Measurements from ENCODE around the gene CEP120. TPM values are rescaled to one million over a fixed set of nuclear protein-coding genes. Genes with fewer than 3 reads are reported as not detected.
A peak's percentile ranks its signal among the peaks of the same experiment; 100 is the strongest.
"Not testable (repeated sequence)": the region's sequence is repeated elsewhere in the genome, so short reads cannot be mapped to it uniquely, and the experiment has no call there.

Gene CEP120
- total RNA-seq, 4 donors from 2014 or later: 3.9 to 7.8 (median 7.6) TPM

- H3K27me3 ChIP-seq: no peaks in the 10 kb centered on the region
- DNase-seq (no peak), ATAC-seq (no peak)
- intact Hi-C loops (cut with DNase I; ENCODE audit: low total_unique reads) (no loop called here), in situ Hi-C loops (cut with MboI; ENCODE audit: low sequenced_read_pairs in 4 of 4) (no loop called here)
- no peaks in the 10 kb centered on the region for H3K4me1 ChIP-seq
- no peak overlapping the region for H3K27ac ChIP-seq
- H3K9me3 ChIP-seq: no peaks in the 10 kb centered on the region
- TF ChIP-seq POLR2A (IDR thresholded peaks at IDR 0.05) (no peak), CTCF (IDR thresholded peaks at IDR 0.05 in 4 of 5, conservative IDR thresholded peaks at IDR 0.05 in 1 of 5) (peak in 1 of 5 experiments; percentile 23)
- H3K36me3 ChIP-seq: peaks cover 0 to 5% of the 10 kb centered on the region in 2 donors
- no peak overlapping the region for H3K4me3 ChIP-seq
Observed at GRCh38 chr5:123344816-123345426, 78.3 kb downstream of the CEP120 start.

DNA sequence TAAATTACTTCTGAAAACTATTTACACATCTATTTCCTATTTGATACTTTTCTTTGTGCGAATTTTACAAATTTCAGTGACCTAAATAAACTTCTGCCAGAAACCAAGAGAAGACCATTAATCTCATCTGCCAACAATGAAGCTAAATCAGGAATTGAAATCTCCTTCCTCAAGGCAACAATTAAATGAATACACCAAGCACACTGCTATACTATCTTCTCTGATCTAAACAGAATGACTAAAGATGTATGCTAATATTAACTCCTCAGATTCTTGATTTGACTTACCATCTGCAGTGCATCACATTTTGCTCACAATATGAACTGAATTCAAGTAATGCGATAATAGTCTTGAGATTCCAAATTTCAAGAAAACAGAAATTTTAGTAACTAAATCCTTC is 82.3 kb downstream of the CEP120 start:
- Histone ChIP-seq H3K9me3 (no peaks in the 10 kb centered on the region), H3K27ac (no peak overlapping the region), H3K36me3 (no peaks in the 10 kb centered on the region), H3K27me3 (no peaks in the 10 kb centered on the region), H3K4me3 (no peak overlapping the region), H3K4me1 (no peaks in the 10 kb centered on the region)
- DNase-seq (no peak), ATAC-seq (no peak)
- in situ Hi-C loops (cut with MboI; ENCODE audit: low sequenced_read_pairs in 4 of 4): no loop called here
- no peak for TF ChIP-seq POLR2A (IDR thresholded peaks at IDR 0.05)
- TF ChIP-seq CTCF (IDR thresholded peaks at IDR 0.05 in 4 of 5, conservative IDR thresholded peaks at IDR 0.05 in 1 of 5): no peak
- intact Hi-C loops (cut with DNase I; ENCODE audit: low total_unique reads): no loop called here

- in situ Hi-C loops (cut with MboI; ENCODE audit: low sequenced_read_pairs in 4 of 4); DNase-seq: not testable (repeated sequence)
Observed at GRCh38 chr5:123308377-123308776, 114.8 kb downstream of the CEP120 start.

DNA sequence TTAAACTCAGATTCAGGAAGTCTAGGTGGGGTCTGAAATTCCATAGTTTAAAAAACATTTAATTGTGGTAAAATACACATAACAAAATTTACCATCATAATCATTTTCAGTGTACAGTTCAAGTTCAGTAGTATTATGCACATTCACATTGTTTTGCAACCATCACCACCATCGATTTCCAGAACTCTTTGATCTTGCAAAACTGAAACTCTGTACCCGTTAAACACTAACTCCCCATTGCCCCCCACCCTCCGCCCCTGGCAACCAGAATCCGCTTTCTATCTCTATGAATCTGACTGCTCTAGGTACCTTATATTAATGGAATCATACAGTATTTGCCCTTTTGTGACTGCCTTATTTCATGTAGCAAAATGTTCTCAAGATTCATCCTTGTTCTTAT is 117.5 kb downstream of the CEP120 start:
- intact Hi-C loops (cut with DNase I; ENCODE audit: low total_unique reads): no loop called here
- Histone ChIP-seq H3K36me3 (no peaks in the 10 kb centered on the region), H3K9me3 (no peaks in the 10 kb centered on the region)

More at GRCh38 chr5:123308377-123308776, 114.8 kb downstream of the CEP120 start:
- H3K4me1 ChIP-seq; H3K36me3 ChIP-seq; H3K9me3 ChIP-seq; H3K4me3 ChIP-seq; intact Hi-C loops (cut with DNase I; ENCODE audit: low total_unique reads); ATAC-seq; H3K27me3 ChIP-seq; H3K27ac ChIP-seq: not testable (repeated sequence)

GRCh38 chr5:123304777-123305316 is 118.4 kb downstream of the CEP120 start:
- Histone ChIP-seq H3K4me1 (no peaks in the 10 kb centered on the region), H3K36me3 (no peaks in the 10 kb centered on the region), H3K27me3 (no peaks in the 10 kb centered on the region), H3K9me3 (no peaks in the 10 kb centered on the region), H3K4me3 (no peak overlapping the region), H3K27ac (no peak overlapping the region)
- DNase-seq: no peak
- ATAC-seq: no peak
- intact Hi-C loops (cut with DNase I; ENCODE audit: low total_unique reads): no loop called here
- TF ChIP-seq CTCF (IDR thresholded peaks at IDR 0.05 in 4 of 5, conservative IDR thresholded peaks at IDR 0.05 in 1 of 5) (no peak), POLR2A (IDR thresholded peaks at IDR 0.05) (no peak)
- in situ Hi-C loops (cut with MboI; ENCODE audit: low sequenced_read_pairs in 4 of 4): no loop called here

More for the DNA sequence above, 117.5 kb downstream of the CEP120 start:
- Histone ChIP-seq H3K4me3 (no peak overlapping the region), H3K4me1 (no peaks in the 10 kb centered on the region), H3K27me3 (no peaks in the 10 kb centered on the region), H3K27ac (no peak overlapping the region)
- TF ChIP-seq POLR2A (IDR thresholded peaks at IDR 0.05) (no peak), CTCF (IDR thresholded peaks at IDR 0.05 in 4 of 5, conservative IDR thresholded peaks at IDR 0.05 in 1 of 5) (no peak)
- ATAC-seq (no peak), DNase-seq (no peak)
- in situ Hi-C loops (cut with MboI; ENCODE audit: low sequenced_read_pairs in 4 of 4): no loop called here

Data from gastrocnemius medialis (tissue), 4 donors.